Ishikawa (cell line): Measurements from ENCODE around the gene MYH6.

Experiments
- EP300 ChIP-seq: IDR thresholded peaks from 2 replicates; pipeline ENCODE4 v1.6.1; 2012; ENCODE audit warnings: borderline replicate concordance
- USF1 ChIP-seq: IDR thresholded peaks from 2 replicates; pipeline ENCODE4 v1.6.1; 2012

GRCh38 chr14:23365732-23366425, 42.2 kb downstream of the MYH6 start:
- TF ChIP-seq EP300 (no peak), USF1 (no peak)
